GM18519 (cell line): ENCODE measurements around the gene PARD3.
"Not testable (repeated sequence)": the region's sequence is repeated elsewhere in the genome, so short reads cannot be mapped to it uniquely, and the experiment has no call there.

ENCODE experiments used
- ATAC-seq: cut with Tn5 transposase; IDR thresholded peaks from one replicate; pipeline ENCODE4 v1.9.1; 2021; ENCODE audit warnings: mild to moderate bottlenecking, moderate library complexity; ENCODE audit not compliant: unreplicated experiment, low FRiP score

The PARD3 gene

DNA sequence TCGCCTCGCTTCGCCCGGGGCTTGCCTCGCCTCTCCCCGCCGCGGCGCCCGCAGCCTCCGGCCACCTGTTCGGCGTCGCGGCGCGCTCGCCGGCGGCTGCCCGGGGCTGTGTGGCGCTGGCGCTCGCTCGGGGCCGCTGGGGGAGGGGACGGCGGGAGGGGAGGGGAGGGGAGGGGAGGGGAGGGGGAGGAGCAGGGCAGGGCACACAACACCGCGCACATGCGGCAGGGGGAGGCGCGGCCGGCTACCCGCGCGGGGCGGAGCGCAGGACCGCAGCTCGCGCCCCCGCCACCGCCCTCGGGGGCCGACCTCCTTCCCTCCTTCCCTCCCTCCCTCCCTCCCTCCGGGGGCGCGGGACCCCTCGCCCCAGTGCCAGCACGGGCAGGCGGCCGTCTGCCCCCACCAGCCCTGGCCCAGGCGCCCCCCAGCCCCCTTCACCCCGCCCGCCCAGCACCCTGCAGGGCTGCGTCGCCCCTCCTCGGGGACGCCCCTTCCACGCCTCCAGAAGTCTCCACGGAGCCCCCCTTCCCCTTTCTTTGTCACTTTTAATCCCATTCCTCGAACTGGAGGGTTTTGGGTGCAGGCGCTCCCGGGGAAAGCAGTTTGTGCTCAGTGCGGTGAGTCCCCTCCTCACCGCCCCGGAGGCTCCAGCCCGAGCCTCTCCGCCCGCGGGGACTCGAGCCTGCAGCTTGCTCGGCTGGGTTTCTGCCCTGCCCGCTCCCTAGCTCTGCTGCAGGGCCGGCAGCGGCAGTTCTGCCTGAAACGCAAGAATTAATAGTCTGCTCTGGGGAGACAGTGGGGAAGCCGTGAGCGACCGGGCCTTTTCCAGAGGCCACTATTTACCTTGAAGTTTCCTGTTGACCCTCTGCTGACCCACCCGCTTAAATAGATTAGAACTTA, at the start of gene PARD3:
Gene PARD3, minus strand, starts transcription at position 112 of the 900 bp plus-strand sequence. CDS start 301 bp downstream, outside the sequence.
- ATAC-seq, result no peak

DNA sequence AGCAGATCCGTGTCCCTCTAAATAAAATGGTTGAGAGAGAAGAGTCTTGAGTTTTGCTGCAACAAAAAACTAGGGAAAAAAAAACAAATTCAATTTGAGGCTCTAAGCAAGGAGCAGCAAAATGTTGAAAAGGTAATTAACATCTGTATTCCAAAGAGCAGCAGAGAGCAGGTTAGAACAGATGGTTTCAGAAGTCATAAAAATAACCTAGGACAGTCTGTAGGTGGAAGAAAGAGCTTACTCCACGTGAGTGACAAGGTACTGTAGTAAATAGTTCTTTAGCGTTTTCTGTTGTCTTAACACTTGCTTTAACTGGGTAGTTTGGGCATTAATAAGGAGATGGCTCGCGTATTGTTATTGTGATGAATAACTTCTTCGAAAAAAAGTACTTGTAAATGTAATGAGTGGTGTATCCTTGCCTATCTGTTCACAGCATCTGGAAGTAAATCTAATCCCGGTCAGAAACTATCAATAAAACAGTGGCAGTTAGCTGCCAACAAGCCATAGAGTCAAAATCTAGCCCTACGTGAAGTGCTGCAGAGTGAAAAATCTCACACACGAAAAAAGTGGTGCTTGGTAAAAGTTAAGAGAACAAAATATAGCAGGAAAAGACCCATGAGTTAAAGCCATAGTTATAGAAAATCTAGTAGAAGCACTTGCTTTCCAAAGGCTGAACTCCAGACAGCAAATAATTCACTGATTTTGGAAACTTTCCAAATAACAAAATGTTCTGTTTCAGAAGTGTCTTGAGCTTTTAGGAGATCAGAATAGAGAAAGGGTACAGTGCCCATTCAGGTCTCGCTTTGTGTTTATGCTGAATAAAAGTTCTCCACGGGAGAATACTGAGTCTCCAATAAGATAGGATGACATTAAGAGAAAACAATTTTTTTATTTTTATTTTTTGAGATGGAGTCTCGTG, 49.3 kb upstream of the PARD3 start:
- ATAC-seq, result no peak

GRCh38 chr10:34862892-34863291, 47.8 kb upstream of the PARD3 start:
- no peak for ATAC-seq

GRCh38 chr10:34861293-34862021, 46.4 kb upstream of the PARD3 start:
- ATAC-seq, result no peak

GRCh38 chr10:34859170-34859569, 44.1 kb upstream of the PARD3 start:
- no peak for ATAC-seq

- ATAC-seq, result no peak
Measured at GRCh38 chr10:34858003-34858402, 42.9 kb upstream of the PARD3 start.

GRCh38 chr10:34854147-34854601, 39.1 kb upstream of the PARD3 start:
- ATAC-seq, result no peak

DNA sequence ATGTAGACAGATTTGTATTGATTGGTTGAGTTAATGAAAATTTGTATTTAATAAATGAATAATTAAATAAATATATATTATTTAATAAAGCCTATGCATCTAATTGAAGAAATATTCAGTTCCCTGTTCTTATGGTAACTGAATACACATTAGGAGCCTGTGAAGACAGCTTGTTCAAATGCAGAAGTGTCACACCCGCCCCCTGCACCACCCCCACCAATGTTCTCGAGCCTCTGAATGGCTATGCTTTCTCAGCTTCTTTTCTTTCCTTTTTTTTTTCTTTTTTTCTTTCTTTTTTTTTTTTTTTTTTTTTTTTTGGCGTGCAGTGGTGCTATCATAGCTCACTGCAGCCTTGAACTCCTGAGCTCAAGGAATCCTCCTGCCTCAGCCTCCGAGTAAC, 38.3 kb upstream of the PARD3 start:
- no peak for ATAC-seq

DNA sequence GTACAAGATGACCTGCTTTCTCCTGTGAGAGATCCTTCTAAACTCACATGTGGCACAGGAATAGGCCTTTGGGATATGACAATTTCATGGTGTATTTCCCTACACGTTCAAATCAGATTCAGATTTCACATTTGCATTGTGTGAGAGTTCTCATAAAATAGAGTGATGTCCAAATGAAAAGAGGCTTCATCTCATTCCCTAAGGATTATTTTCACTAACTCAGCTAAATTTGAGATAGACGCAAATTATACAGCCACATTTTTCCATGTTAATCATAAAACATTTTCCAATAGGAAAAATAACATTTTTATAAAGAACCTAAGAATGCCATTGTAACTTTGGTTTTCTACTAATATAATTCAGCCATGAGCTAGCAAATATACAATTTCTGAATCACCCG, 35.5 kb upstream of the PARD3 start:
- ATAC-seq, result no peak

DNA sequence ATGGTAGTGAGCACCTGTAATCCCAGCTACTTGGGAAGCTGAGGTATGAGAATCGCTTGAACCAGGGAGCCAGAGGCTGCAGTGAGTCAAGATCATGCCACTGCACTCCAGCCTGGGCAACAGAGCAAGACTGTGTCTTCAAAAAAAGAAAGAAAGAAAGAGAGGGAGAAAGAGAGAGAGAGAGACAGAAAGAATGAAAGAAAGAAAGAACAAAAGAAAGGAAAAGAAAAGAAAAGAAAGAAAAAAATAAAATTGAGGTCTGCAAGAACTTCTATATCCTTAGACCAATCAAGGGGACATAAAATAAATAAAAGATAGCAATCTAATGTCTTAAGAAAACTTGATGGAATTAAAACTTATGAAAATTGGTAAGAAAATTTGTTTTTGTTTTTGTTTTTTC, 34.9 kb upstream of the PARD3 start:
- no peak for ATAC-seq

- no peak for ATAC-seq
Measured at GRCh38 chr10:34845070-34845469, 30.0 kb upstream of the PARD3 start.

GRCh38 chr10:34844448-34844847, 29.4 kb upstream of the PARD3 start:
- ATAC-seq, result no peak

- ATAC-seq, result not testable (repeated sequence)
Measured at GRCh38 chr10:34843470-34843869, 28.4 kb upstream of the PARD3 start.

DNA sequence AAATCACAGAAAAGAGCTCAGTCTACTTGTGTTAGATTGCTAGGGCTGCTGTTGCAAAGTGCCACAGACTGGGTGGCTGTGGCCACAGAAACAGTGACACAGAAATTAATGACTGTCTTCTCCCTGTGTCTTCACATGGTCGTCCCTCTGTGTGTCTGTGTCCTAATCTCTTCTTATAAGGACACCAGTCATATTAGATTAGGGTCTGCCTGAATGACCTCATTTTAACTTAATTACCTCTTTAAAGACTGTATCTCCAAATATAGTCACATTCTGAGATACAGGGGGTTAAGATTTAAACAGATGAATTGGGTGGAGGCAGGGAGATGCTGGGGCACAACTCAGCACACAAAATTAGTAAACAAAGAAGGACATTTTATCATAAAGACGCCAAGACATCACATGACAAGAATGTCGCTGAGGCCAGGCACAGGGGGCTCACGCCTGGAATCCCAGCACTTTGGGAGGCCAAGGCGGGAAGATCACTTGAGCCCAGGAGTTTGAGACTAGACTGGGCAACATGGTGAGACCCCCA, 23.3 kb upstream of the PARD3 start:
- ATAC-seq, result no peak

GRCh38 chr10:34835908-34836508, 20.9 kb upstream of the PARD3 start:
- ATAC-seq, result peak; percentile 68

GRCh38 chr10:34834274-34834673, 19.2 kb upstream of the PARD3 start:
- ATAC-seq, result no peak

- no peak for ATAC-seq
Measured at GRCh38 chr10:34830217-34830822, 15.2 kb upstream of the PARD3 start.

- ATAC-seq, result no peak
Measured at GRCh38 chr10:34826857-34827766, 12.0 kb upstream of the PARD3 start.
